GM10266 (cell line): ENCODE data around the gene GALNT10.

Source experiments
- DNase-seq: peaks from one replicate; pipeline ENCODE4 v3.0.0; 2012; ENCODE audit errors: extremely low spot score
- CTCF ChIP-seq: IDR thresholded peaks from 2 replicates; pipeline ENCODE4 v1.5.1; 2012; ENCODE audit warnings: mild to moderate bottlenecking, low read depth; ENCODE audit not compliant: control insufficient read depth, insufficient read depth; ENCODE audit errors: missing control alignments

Gene GALNT10

GRCh38 chr5:154178661-154179060 is 11.9 kb upstream of the GALNT10 start:
- no peak for TF ChIP-seq CTCF
- DNase-seq, result no peak

DNA sequence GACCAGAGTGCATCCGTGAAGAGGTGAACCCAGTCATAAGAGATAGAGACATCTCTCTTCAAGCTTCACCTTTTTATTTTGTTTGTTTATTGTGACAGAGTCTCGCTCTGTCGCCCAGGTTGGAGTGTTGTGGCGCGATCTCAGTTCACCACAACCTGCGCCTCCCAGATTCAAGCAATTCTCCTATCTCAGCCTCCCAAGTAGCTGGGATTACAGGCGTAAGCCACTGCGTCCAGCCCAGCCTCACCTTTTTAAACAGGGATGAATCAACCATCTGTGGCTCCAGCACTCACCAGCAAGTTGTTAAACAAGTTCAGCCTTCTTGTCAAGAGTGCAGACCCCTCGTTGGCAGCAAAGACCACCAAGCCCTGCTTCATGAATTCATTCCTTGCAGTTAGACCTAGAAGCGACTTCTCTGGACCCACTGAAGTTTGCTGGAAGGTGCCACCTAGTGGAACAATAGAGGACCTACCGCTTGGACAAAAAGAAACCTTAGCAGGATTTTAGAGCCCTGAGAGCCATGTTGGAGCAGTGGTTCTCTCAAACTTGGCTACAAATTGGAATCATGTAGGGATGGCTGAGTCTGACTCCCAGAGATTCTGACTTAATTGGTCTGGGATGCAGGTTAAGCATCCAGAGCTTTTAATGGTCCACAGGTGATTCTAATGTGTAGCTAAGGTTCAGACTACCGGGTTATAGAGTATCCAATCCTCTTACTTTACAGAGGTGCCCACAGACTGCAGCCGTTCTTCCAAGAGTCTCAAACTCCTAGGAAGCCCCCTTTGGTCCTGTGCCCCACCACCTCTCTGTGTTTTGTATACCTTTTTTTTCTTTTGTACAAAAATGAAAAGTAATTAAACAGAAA is 10.5 kb upstream of the GALNT10 start:
- TF ChIP-seq CTCF, result peak; percentile 76
- DNase-seq, result peak; percentile 72

- no peak for DNase-seq
- TF ChIP-seq CTCF, result no peak
Measured at GRCh38 chr5:154181161-154181560, 9.4 kb upstream of the GALNT10 start.

GRCh38 chr5:154189256-154189818 is 1.2 kb upstream of the GALNT10 start:
- TF ChIP-seq CTCF, result no peak
- DNase-seq, result no peak

DNA sequence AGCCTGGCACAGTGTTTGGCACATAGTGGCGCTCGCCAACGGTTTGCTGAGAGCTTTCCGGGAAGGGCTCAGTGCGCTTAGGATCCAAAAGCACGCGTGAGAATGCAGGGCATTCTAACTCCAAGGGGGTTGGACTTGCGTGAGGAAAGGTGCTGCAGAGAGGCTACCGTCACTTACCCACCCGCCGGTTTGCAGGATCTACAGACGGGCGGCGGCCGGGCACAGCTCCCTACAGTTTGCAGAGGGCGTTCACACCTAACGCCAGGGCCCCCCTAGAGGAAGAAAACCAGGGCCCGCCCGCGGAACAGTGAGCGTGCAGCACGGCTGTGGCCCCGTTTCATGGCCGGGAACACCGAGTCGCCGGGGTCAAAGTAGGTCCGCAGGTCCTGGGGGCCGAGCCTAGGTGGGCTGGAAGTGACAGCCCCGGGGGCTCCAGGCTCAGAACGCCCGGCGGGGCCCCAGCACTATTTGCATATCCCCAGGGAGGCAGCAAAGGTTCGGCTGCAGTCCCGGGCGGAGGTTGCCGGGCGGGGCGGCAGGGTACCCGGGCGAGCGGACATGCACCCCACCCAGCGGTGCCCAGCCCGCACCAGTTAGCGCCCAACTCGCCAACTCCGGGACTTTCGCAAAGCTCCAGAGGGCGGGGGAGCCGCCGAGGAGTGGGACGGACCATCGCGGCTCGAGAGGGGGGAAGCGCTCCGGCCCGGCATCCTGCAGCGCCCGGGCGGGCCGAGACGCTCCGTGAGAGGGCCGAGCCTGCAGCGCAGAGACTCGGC is 526 bp upstream of the GALNT10 start:
- DNase-seq, result peak; percentile 90
- peak; percentile 52 for TF ChIP-seq CTCF

- DNase-seq, result peak; percentile 32
- no peak for TF ChIP-seq CTCF
Measured at GRCh38 chr5:154191467-154192261, 1.1 kb downstream of the GALNT10 start.
